Activated CD4-positive, alpha-beta T cell treated with anti-CD3 and anti-CD28 coated beads, Interleukin-10, Interleukin-2, amounts not matched to agents 100 ng/mL and 50 ng/mL, durations not matched to agents 16 hours and 8 hours (primary cell): ENCODE measurements around the gene SASH1.

ENCODE experiments used
- DNase-seq: peaks from one replicate; pipeline ENCODE4 v3.0.0-alpha.2; 2020

The SASH1 gene

GRCh38 chr6:148464319-148465010, 121.8 kb downstream of the SASH1 start:
- peak; percentile 68 for DNase-seq

- no peak for DNase-seq
These were observed 122.3 kb downstream of the SASH1 start for GRCh38 chr6:148465011-148465335.

- no peak for DNase-seq
These were observed 123.0 kb downstream of the SASH1 start for GRCh38 chr6:148465670-148466069.

- no peak for DNase-seq
These were observed 123.5 kb downstream of the SASH1 start for GRCh38 chr6:148466158-148466557.

- DNase-seq, result no peak
These were observed 125.3 kb downstream of the SASH1 start for GRCh38 chr6:148467926-148468325.

GRCh38 chr6:148470156-148470555, 127.5 kb downstream of the SASH1 start:
- DNase-seq, result no peak

GRCh38 chr6:148470606-148471465, 128.2 kb downstream of the SASH1 start:
- no peak for DNase-seq

GRCh38 chr6:148471624-148472159, 129.1 kb downstream of the SASH1 start:
- DNase-seq, result no peak

- DNase-seq, result no peak
These were observed 129.8 kb downstream of the SASH1 start for GRCh38 chr6:148472171-148473105.

GRCh38 chr6:148479497-148479896, 136.9 kb downstream of the SASH1 start:
- DNase-seq, result no peak

- DNase-seq, result no peak
These were observed 144.8 kb downstream of the SASH1 start for GRCh38 chr6:148487461-148487860.

- DNase-seq, result no peak
These were observed 149.1 kb downstream of the SASH1 start for GRCh38 chr6:148491638-148492251.

GRCh38 chr6:148492654-148493290, 150.1 kb downstream of the SASH1 start:
- no peak for DNase-seq

GRCh38 chr6:148493424-148493823, 150.8 kb downstream of the SASH1 start:
- DNase-seq, result no peak

GRCh38 chr6:148494226-148494625, 151.6 kb downstream of the SASH1 start:
- DNase-seq, result no peak

- DNase-seq, result peak; percentile 9
These were observed 152.4 kb downstream of the SASH1 start for GRCh38 chr6:148495029-148495428.

- DNase-seq, result no peak
These were observed 154.6 kb downstream of the SASH1 start for GRCh38 chr6:148497257-148497656.

- no peak for DNase-seq
These were observed 155.1 kb downstream of the SASH1 start for GRCh38 chr6:148497717-148498116.

- DNase-seq, result no peak
These were observed 157.8 kb downstream of the SASH1 start for GRCh38 chr6:148500402-148500801.

- DNase-seq, result no peak
These were observed 158.5 kb downstream of the SASH1 start for GRCh38 chr6:148501178-148501590.

GRCh38 chr6:148502083-148502772, 159.6 kb downstream of the SASH1 start:
- DNase-seq, result no peak
